Panc1 (cell line): ENCODE data around the gene ANKRD30A. TPM values are rescaled to one million over a fixed set of nuclear protein-coding genes. Genes with fewer than 3 reads are reported as not detected.
"Not testable (repeated sequence)": the region's sequence is repeated elsewhere in the genome, so short reads cannot be mapped to it uniquely, and the experiment has no call there.

Source experiments
- ATAC-seq: fragments of 200-7000 bp; cut with Tn5 transposase; 2 replicates; pipeline ENCODE4 v1.9.1; 2020; ENCODE audit warnings: mild to moderate bottlenecking, moderate library complexity
- BruUV-seq: library from RNA; stranded (reverse); fragments of 400-500 nt; replicated peaks from 2 replicates; lab custom pipeline; 2021; lab: Mats Ljungman, UMichigan
- CTCF ChIA-PET: fragments of 300-600 bp; sonication (Branson Sonifier 250); formaldehyde crosslinking; loops from one replicate; lab custom pipeline; 2022; ENCODE audit warnings: antibody characterized with exemption; lab: Charles Lee
- POLR2A ChIA-PET: fragments of 300-600 bp; sonication (Branson Sonifier 250); formaldehyde crosslinking; loops from one replicate; lab custom pipeline; 2022; ENCODE audit warnings: antibody characterized with exemption; lab: Charles Lee
- DNase-seq: peaks from one replicate; pipeline ENCODE4 v3.0.0-alpha.2; 2010; ENCODE audit warnings: low read depth, low spot score
- H3K27ac ChIP-seq: 2 replicates; pipeline ENCODE4 v1.5.1; 2011; ENCODE audit warnings: mild to moderate bottlenecking, low read length, inconsistent platforms
- H3K27me3 ChIP-seq: fragments of 200-500 bp; sonication (Bioruptor generic); 2 replicates; pipeline ENCODE4 v1.6.0; 2014; ENCODE audit warnings: low read length, inconsistent platforms; ENCODE audit not compliant: control insufficient read depth, insufficient read depth
- H3K36me3 ChIP-seq: fragments of 200-500 bp; sonication (Bioruptor generic); 2 replicates; pipeline ENCODE4 v1.5.1; 2014; ENCODE audit warnings: inconsistent platforms, mild to moderate bottlenecking, low read length, moderate library complexity; ENCODE audit not compliant: control insufficient read depth, insufficient read depth
- H3K4me1 ChIP-seq: 2 replicates; pipeline ENCODE4 v1.5.1; 2011; ENCODE audit warnings: inconsistent platforms, mild to moderate bottlenecking, low read length, moderate library complexity; ENCODE audit not compliant: control insufficient read depth, insufficient read depth
- H3K4me3 ChIP-seq, 2 experiments: 2 replicates each; pipeline ENCODE4 v1.5.1; 2011 to 2012; ENCODE audit warnings: low read depth in 2 of 2, low read length in 2 of 2, mild to moderate bottlenecking in 2 of 2, inconsistent platforms in 1 of 2, moderate library complexity in 1 of 2
- H3K9me3 ChIP-seq: fragments of 200-500 bp; sonication (Bioruptor generic); 2 replicates; pipeline ENCODE4 v1.5.1; 2014; ENCODE audit warnings: low read depth, mild to moderate bottlenecking, inconsistent platforms, low read length, moderate library complexity; ENCODE audit not compliant: control insufficient read depth, insufficient read depth
- CTCF ChIP-seq: fragments of 450-650 bp; IDR thresholded peaks from 2 replicates; pipeline ENCODE4 v1.5.1; 2017; ENCODE audit warnings: mild to moderate bottlenecking
- POLR2AphosphoS5 ChIP-seq: IDR thresholded peaks from 2 replicates; pipeline ENCODE4 v1.6.1; 2012; ENCODE audit warnings: mild to moderate bottlenecking, low read depth, low read length, moderate library complexity
- REST ChIP-seq, 2 experiments: IDR thresholded peaks; 2 replicates each; pipeline ENCODE4 v1.6.1; 2011 to 2012; ENCODE audit warnings: low read depth in 2 of 2, control low read depth in 1 of 2, low read length in 1 of 2, mild to moderate bottlenecking in 1 of 2, moderate library complexity in 1 of 2; ENCODE audit not compliant: insufficient read depth in 1 of 2
- SIN3A ChIP-seq: IDR thresholded peaks from 2 replicates; pipeline ENCODE4 v1.6.1; 2012; ENCODE audit warnings: low read depth, mild to moderate bottlenecking, low read length, moderate library complexity, borderline replicate concordance; ENCODE audit not compliant: insufficient read depth
- TCF7L2 ChIP-seq: IDR thresholded peaks from 2 replicates; pipeline ENCODE4 v1.6.1; 2011; ENCODE audit warnings: mild to moderate bottlenecking, low read depth, low read length, inconsistent platforms
- in situ Hi-C: cut with HindIII; loops from 2 replicates; pipeline ENCODE4 v1.10.0; 2016; ENCODE audit warnings: low sequenced_read_pairs, low pct_unique_long_range_greater_than_20kb
- intact Hi-C: fragments of 100-400 bp; cut with micrococcal nuclease; formaldehyde crosslinking; loops from one replicate; pipeline ENCODE4 v1.10.0; 2022; ENCODE audit not compliant: unreplicated experiment
- total RNA-seq: library from RNA; stranded (reverse); gene quantifications from one replicate; pipeline ENCODE4 v1.2.1, GENCODE V29; 2021; ENCODE audit not compliant: unreplicated experiment

Gene ANKRD30A
- total RNA-seq, 1 experiment from 2014 or later = not detected

GRCh38 chr10:37240223-37240622 is 114.8 kb downstream of the ANKRD30A start:
- DNase-seq (no peak), ATAC-seq (no peak)
- BruUV-seq = no TSS peak
- ChIA-PET POLR2A (no interaction called here), CTCF (interaction anchor here (0.6 kb wide), 1 partner anchor 129 kb away, joined by 11 read pairs; no protein-coding TSS in a partner anchor)
- H3K27ac ChIP-seq = no peak overlapping the region
- TF ChIP-seq TCF7L2 (no peak), POLR2AphosphoS5 (no peak), SIN3A (no peak), REST (IDR thresholded peaks at IDR 0.05; ENCODE audit: insufficient read depth in 1 of 2, low read depth in 2 of 2, low read length in 1 of 2) (no peak), CTCF (no peak)
- no peak overlapping the region for H3K4me3 ChIP-seq
- H3K36me3 ChIP-seq = no peaks in the 10 kb centered on the region
- H3K27me3 ChIP-seq = no peaks in the 10 kb centered on the region
- no peaks in the 10 kb centered on the region for H3K9me3 ChIP-seq
- no peaks in the 10 kb centered on the region for H3K4me1 ChIP-seq
- in situ Hi-C loops = no loop called here
- intact Hi-C loops = no loop called here

GRCh38 chr10:37246637-37247036 is 121.2 kb downstream of the ANKRD30A start:
- CTCF ChIA-PET = no interaction called here
- no TSS peak for BruUV-seq
- Histone ChIP-seq H3K4me3 (no peak overlapping the region), H3K27me3 (no peaks in the 10 kb centered on the region), H3K9me3 (no peaks in the 10 kb centered on the region), H3K36me3 (no peaks in the 10 kb centered on the region), H3K27ac (no peak overlapping the region), H3K4me1 (no peaks in the 10 kb centered on the region)
- intact Hi-C loops = no loop called here
- TF ChIP-seq SIN3A (no peak), POLR2AphosphoS5 (no peak), REST (IDR thresholded peaks at IDR 0.05; ENCODE audit: insufficient read depth in 1 of 2, low read depth in 2 of 2, low read length in 1 of 2) (no peak), TCF7L2 (no peak), CTCF (no peak)
- DNase-seq = no peak
- ATAC-seq = no peak
- in situ Hi-C loops = no loop called here
- POLR2A ChIA-PET = no interaction called here

GRCh38 chr10:37255837-37256236 is 130.4 kb downstream of the ANKRD30A start:
- H3K4me3 ChIP-seq, DNase-seq, H3K27me3 ChIP-seq, POLR2A ChIA-PET, H3K36me3 ChIP-seq, CTCF ChIA-PET, intact Hi-C loops, H3K27ac ChIP-seq, H3K4me1 ChIP-seq, H3K9me3 ChIP-seq, BruUV-seq, in situ Hi-C loops, ATAC-seq: not testable (repeated sequence)
